ENCODE data around the gene CLSTN2.

The CLSTN2 gene

GRCh38 chr3:139969386-139969785, 34.4 kb downstream of the CLSTN2 start:
- no peak overlapping the region for H4K91ac ChIP-seq (ENCODE audit: low read depth, low read length)
- H3K4ac ChIP-seq (ENCODE audit: low read depth, low read length) = no peak overlapping the region
- H3K4me3 ChIP-seq (ENCODE audit: low read depth, low read length) = no peak overlapping the region
- no peak overlapping the region for H2AK5ac ChIP-seq (ENCODE audit: low read length)
- DNase-seq = no peak
- H3K79me2 ChIP-seq (ENCODE audit: control insufficient read depth, insufficient read depth, low read length, poor library complexity) = no peaks in the 10 kb centered on the region
- H2BK5ac ChIP-seq (ENCODE audit: low read depth, low read length, poor library complexity) = no peak overlapping the region
- H3K9ac ChIP-seq (ENCODE audit: low read length) = no peak overlapping the region
- H3K27ac ChIP-seq (ENCODE audit: low read depth, low read length) = no peak overlapping the region
- no peaks in the 10 kb centered on the region for H3K9me3 ChIP-seq (ENCODE audit: insufficient read depth, low read depth, low read length)
- no peak overlapping the region for H4K12ac ChIP-seq (ENCODE audit: low read depth, low read length)
- no peak overlapping the region for H2BK120ac ChIP-seq (ENCODE audit: insufficient read depth, low read length, poor library complexity)
- H3K18ac ChIP-seq (ENCODE audit: low read length) = no peak overlapping the region
- H3K79me1 ChIP-seq (ENCODE audit: low read length) = no peaks in the 10 kb centered on the region
- H4K8ac ChIP-seq (ENCODE audit: low read depth, low read length) = no peak overlapping the region
- no CpG with 5 or more reads among the region's 1 CpG for WGBS (ENCODE audit: extremely low coverage, insufficient coverage, insufficient read length)
- H2BK12ac ChIP-seq (ENCODE audit: low read length) = no peak overlapping the region
- H3K4me1 ChIP-seq (ENCODE audit: control insufficient read depth in 1 of 2, insufficient read depth in 2 of 2, low read length in 2 of 2) = no peaks in the 10 kb centered on the region
- H3K23ac ChIP-seq (ENCODE audit: low read length) = no peak overlapping the region
- no peaks in the 10 kb centered on the region for H3K36me3 ChIP-seq (ENCODE audit: control insufficient read depth in 1 of 2, insufficient read depth in 2 of 2, low read length in 2 of 2)
- no peak overlapping the region for H3K4me2 ChIP-seq (ENCODE audit: low read length)
- H2AFZ ChIP-seq (ENCODE audit: insufficient read depth, low read length, poor library complexity) = no peak overlapping the region
- H3K27me3 ChIP-seq (ENCODE audit: insufficient read depth, low read length) = no peaks in the 10 kb centered on the region
- H3K14ac ChIP-seq (ENCODE audit: low read length) = no peak overlapping the region

- H3K4me3 ChIP-seq (ENCODE audit: low read depth, low read length) = no peak overlapping the region
- no peak overlapping the region for H3K4me2 ChIP-seq (ENCODE audit: low read length)
- H3K36me3 ChIP-seq (ENCODE audit: control insufficient read depth in 1 of 2, insufficient read depth in 2 of 2, low read length in 2 of 2) = peaks cover 0 to under 1% of the 10 kb centered on the region in 2 experiments
- no peak overlapping the region for H2BK12ac ChIP-seq (ENCODE audit: low read length)
- no CpG with 5 or more reads among the region's 5 CpGs for WGBS (ENCODE audit: extremely low coverage, insufficient coverage, insufficient read length)
- no peak overlapping the region for H4K12ac ChIP-seq (ENCODE audit: low read depth, low read length)
- H4K91ac ChIP-seq (ENCODE audit: low read depth, low read length) = no peak overlapping the region
- no peak overlapping the region for H3K27ac ChIP-seq (ENCODE audit: low read depth, low read length)
- H3K9ac ChIP-seq (ENCODE audit: low read length) = no peak overlapping the region
- H3K79me1 ChIP-seq (ENCODE audit: low read length) = no peaks in the 10 kb centered on the region
- H3K9me3 ChIP-seq (ENCODE audit: insufficient read depth, low read depth, low read length) = no peaks in the 10 kb centered on the region
- H3K27me3 ChIP-seq (ENCODE audit: insufficient read depth, low read length) = no peaks in the 10 kb centered on the region
- no peak overlapping the region for H2AK5ac ChIP-seq (ENCODE audit: low read length)
- no peak overlapping the region for H2BK5ac ChIP-seq (ENCODE audit: low read depth, low read length, poor library complexity)
- no peak overlapping the region for H3K4ac ChIP-seq (ENCODE audit: low read depth, low read length)
- no peak overlapping the region for H2BK120ac ChIP-seq (ENCODE audit: insufficient read depth, low read length, poor library complexity)
- H4K8ac ChIP-seq (ENCODE audit: low read depth, low read length) = no peak overlapping the region
- DNase-seq = no peak
- H3K23ac ChIP-seq (ENCODE audit: low read length) = no peak overlapping the region
- H3K79me2 ChIP-seq (ENCODE audit: control insufficient read depth, insufficient read depth, low read length, poor library complexity) = no peaks in the 10 kb centered on the region
- H3K4me1 ChIP-seq (ENCODE audit: control insufficient read depth in 1 of 2, insufficient read depth in 2 of 2, low read length in 2 of 2) = no peaks in the 10 kb centered on the region
- H3K18ac ChIP-seq (ENCODE audit: low read length) = no peak overlapping the region
- no peak overlapping the region for H2AFZ ChIP-seq (ENCODE audit: insufficient read depth, low read length, poor library complexity)
- no peak overlapping the region for H3K14ac ChIP-seq (ENCODE audit: low read length)
Observed at GRCh38 chr3:139970526-139970925, 35.5 kb downstream of the CLSTN2 start.

- Histone ChIP-seq H3K4me3 (ENCODE audit: low read depth, low read length) (no peak overlapping the region), H3K18ac (ENCODE audit: low read length) (no peak overlapping the region), H2AFZ (ENCODE audit: insufficient read depth, low read length, poor library complexity) (no peak overlapping the region), H3K4me1 (ENCODE audit: control insufficient read depth in 1 of 2, insufficient read depth in 2 of 2, low read length in 2 of 2) (no peaks in the 10 kb centered on the region), H4K12ac (ENCODE audit: low read depth, low read length) (no peak overlapping the region), H2BK12ac (ENCODE audit: low read length) (no peak overlapping the region), H2BK5ac (ENCODE audit: low read depth, low read length, poor library complexity) (no peak overlapping the region), H2AK5ac (ENCODE audit: low read length) (no peak overlapping the region), H4K8ac (ENCODE audit: low read depth, low read length) (no peak overlapping the region), H4K91ac (ENCODE audit: low read depth, low read length) (no peak overlapping the region), H3K23ac (ENCODE audit: low read length) (peak overlapping the region; percentile 21), H3K14ac (ENCODE audit: low read length) (no peak overlapping the region), H3K9me3 (ENCODE audit: insufficient read depth, low read depth, low read length) (no peaks in the 10 kb centered on the region), H3K4ac (ENCODE audit: low read depth, low read length) (no peak overlapping the region), H3K79me1 (ENCODE audit: low read length) (no peaks in the 10 kb centered on the region), H3K27ac (ENCODE audit: low read depth, low read length) (no peak overlapping the region), H3K36me3 (ENCODE audit: control insufficient read depth in 1 of 2, insufficient read depth in 2 of 2, low read length in 2 of 2) (peaks cover 0 to 3% of the 10 kb centered on the region in 2 experiments), H3K9ac (ENCODE audit: low read length) (no peak overlapping the region), H3K4me2 (ENCODE audit: low read length) (no peak overlapping the region), H3K79me2 (ENCODE audit: control insufficient read depth, insufficient read depth, low read length, poor library complexity) (no peaks in the 10 kb centered on the region), H3K27me3 (ENCODE audit: insufficient read depth, low read length) (no peaks in the 10 kb centered on the region), H2BK120ac (ENCODE audit: insufficient read depth, low read length, poor library complexity) (no peak overlapping the region)
- DNase-seq = no peak
- WGBS (ENCODE audit: extremely low coverage, insufficient coverage, insufficient read length) = no CpG with 5 or more reads among the region's 2 CpGs
Observed at GRCh38 chr3:139974809-139975425, 39.9 kb downstream of the CLSTN2 start.

- no peaks in the 10 kb centered on the region for H3K9me3 ChIP-seq (ENCODE audit: insufficient read depth, low read depth, low read length)
- peak in 1 of 2 donors; percentile 8 for DNase-seq
- no peak overlapping the region for H3K23ac ChIP-seq (ENCODE audit: low read length)
- no peak overlapping the region for H2AFZ ChIP-seq (ENCODE audit: insufficient read depth, low read length, poor library complexity)
- H3K18ac ChIP-seq (ENCODE audit: low read length) = no peak overlapping the region
- H3K79me1 ChIP-seq (ENCODE audit: low read length) = no peaks in the 10 kb centered on the region
- H3K27ac ChIP-seq (ENCODE audit: low read depth, low read length) = no peak overlapping the region
- no peaks in the 10 kb centered on the region for H3K4me1 ChIP-seq (ENCODE audit: control insufficient read depth in 1 of 2, insufficient read depth in 2 of 2, low read length in 2 of 2)
- H2BK120ac ChIP-seq (ENCODE audit: insufficient read depth, low read length, poor library complexity) = no peak overlapping the region
- peaks cover 0 to 3% of the 10 kb centered on the region in 2 experiments for H3K36me3 ChIP-seq (ENCODE audit: control insufficient read depth in 1 of 2, insufficient read depth in 2 of 2, low read length in 2 of 2)
- H3K14ac ChIP-seq (ENCODE audit: low read length) = no peak overlapping the region
- H3K79me2 ChIP-seq (ENCODE audit: control insufficient read depth, insufficient read depth, low read length, poor library complexity) = no peaks in the 10 kb centered on the region
- no peak overlapping the region for H3K4ac ChIP-seq (ENCODE audit: low read depth, low read length)
- H2AK5ac ChIP-seq (ENCODE audit: low read length) = no peak overlapping the region
- H4K12ac ChIP-seq (ENCODE audit: low read depth, low read length) = no peak overlapping the region
- no peak overlapping the region for H2BK12ac ChIP-seq (ENCODE audit: low read length)
- no peaks in the 10 kb centered on the region for H3K27me3 ChIP-seq (ENCODE audit: insufficient read depth, low read length)
- WGBS (ENCODE audit: extremely low coverage, insufficient coverage, insufficient read length) = no CpG with 5 or more reads among the region's 5 CpGs
- H2BK5ac ChIP-seq (ENCODE audit: low read depth, low read length, poor library complexity) = no peak overlapping the region
- no peak overlapping the region for H3K4me3 ChIP-seq (ENCODE audit: low read depth, low read length)
- no peak overlapping the region for H4K8ac ChIP-seq (ENCODE audit: low read depth, low read length)
- H3K9ac ChIP-seq (ENCODE audit: low read length) = no peak overlapping the region
- H4K91ac ChIP-seq (ENCODE audit: low read depth, low read length) = no peak overlapping the region
- no peak overlapping the region for H3K4me2 ChIP-seq (ENCODE audit: low read length)
Observed at GRCh38 chr3:139975594-139976365, 40.8 kb downstream of the CLSTN2 start.
